ENCODE data around the gene OR5L2. TPM values are rescaled to one million over a fixed set of nuclear protein-coding genes. Genes with fewer than 3 reads are reported as not detected.
"Not testable (repeated sequence)": the region's sequence is repeated elsewhere in the genome, so short reads cannot be mapped to it uniquely, and the experiment has no call there.

The OR5L2 gene
- total and polyA plus RNA-seq, 11 donors = not detected

DNA sequence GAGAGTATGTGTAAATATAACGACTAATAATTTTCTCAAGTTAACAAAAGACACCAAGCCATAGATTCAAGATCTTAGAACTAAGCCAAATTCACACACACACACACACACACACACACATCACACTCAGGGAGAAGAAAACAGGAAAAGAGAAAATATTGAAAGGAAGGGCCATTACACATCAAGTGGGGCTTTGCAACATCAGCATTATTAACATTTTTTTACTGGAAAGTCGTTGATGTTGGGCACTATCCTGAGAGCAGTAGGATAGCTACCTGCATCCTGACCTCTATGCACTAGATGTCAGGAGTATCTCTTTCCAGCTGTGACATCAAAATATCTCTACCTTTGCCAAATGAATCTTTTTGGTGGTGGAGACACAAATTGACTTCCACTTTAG, 20.4 kb downstream of the OR5L2 start:
- peaks cover 0 to 6% (median 0%) of the 10 kb centered on the region in 12 donors for H3K9me3 ChIP-seq
- 31 to 49% (median 35%) methylated on average over 2 of the region's 2 CpGs for WGBS, 4 donors
- H3K27ac ChIP-seq = no peak overlapping the region
- H3K27me3 ChIP-seq = no peaks in the 10 kb centered on the region
- intact Hi-C loops (cut with DNase I) = no loop called here
- DNase-seq (no peak), ATAC-seq (no peak)
- H3K4me3 ChIP-seq = no peak overlapping the region
- TF ChIP-seq, protein P1, sequence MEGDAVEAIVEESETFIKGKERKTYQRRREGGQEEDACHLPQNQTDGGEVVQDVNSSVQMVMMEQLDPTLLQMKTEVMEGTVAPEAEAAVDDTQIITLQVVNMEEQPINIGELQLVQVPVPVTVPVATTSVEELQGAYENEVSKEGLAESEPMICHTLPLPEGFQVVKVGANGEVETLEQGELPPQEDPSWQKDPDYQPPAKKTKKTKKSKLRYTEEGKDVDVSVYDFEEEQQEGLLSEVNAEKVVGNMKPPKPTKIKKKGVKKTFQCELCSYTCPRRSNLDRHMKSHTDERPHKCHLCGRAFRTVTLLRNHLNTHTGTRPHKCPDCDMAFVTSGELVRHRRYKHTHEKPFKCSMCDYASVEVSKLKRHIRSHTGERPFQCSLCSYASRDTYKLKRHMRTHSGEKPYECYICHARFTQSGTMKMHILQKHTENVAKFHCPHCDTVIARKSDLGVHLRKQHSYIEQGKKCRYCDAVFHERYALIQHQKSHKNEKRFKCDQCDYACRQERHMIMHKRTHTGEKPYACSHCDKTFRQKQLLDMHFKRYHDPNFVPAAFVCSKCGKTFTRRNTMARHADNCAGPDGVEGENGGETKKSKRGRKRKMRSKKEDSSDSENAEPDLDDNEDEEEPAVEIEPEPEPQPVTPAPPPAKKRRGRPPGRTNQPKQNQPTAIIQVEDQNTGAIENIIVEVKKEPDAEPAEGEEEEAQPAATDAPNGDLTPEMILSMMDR (IDR thresholded peaks at IDR 0.05) = no peak
- no peaks in the 10 kb centered on the region for H3K36me3 ChIP-seq
- no peaks in the 10 kb centered on the region for H3K4me1 ChIP-seq

DNA sequence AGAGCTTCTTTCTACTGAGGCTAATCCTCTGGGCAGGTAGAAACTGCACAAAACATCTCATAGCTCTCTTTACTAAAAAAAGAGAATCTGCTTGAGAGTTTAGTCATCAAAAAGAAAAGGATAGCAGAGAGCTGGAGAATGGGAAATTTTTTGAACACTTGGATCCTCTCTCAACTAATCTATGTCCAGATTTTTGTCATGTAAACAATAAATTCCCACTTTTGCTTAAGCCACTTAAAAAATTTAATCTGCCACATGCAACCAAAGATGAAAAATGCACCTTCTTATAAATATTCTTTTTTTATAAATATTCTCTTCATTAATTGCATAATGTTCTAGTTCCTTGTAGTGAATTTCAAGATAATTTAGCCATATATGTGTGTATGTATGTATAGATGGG, 22.0 kb downstream of the OR5L2 start:
- Histone ChIP-seq H3K4me1 (no peaks in the 10 kb centered on the region), H3K4me3 (no peak overlapping the region), H3K27ac (no peak overlapping the region), H3K36me3 (no peaks in the 10 kb centered on the region), H3K27me3 (no peaks in the 10 kb centered on the region), H3K9me3 (peaks cover 0 to 5% (median 0%) of the 10 kb centered on the region in 12 donors)
- intact Hi-C loops (cut with DNase I) = no loop called here
- TF ChIP-seq POLR2A (IDR thresholded peaks at IDR 0.05) = no peak
- TF ChIP-seq, protein P1 (IDR thresholded peaks at IDR 0.05) = no peak
- DNase-seq (no peak), ATAC-seq (no peak)

DNA sequence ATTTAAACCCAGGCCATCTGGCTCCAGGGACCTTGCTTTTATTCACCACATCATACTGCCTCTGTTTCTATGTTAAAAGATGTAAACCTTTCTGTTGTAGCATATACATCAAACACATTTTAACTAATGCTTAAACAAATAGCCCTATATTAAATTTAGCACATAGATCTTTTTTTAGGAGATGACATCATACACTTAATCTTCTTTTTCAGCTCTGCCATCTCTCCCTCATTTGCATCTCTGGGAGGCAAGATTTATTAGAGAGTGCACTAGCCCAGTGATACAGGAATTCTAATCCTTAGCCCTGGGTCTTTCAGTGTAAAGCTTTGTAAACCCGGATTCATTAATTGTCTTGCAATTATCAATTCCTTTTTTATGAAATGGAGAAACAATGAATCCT, 25.1 kb downstream of the OR5L2 start:
- WGBS, 4 donors = 68 to 83% (median 72%) methylated on average over 1 of the region's 1 CpG
- TF ChIP-seq POLR2A (IDR thresholded peaks at IDR 0.05) = no peak
- TF ChIP-seq, protein P1 (IDR thresholded peaks at IDR 0.05) = no peak
- ATAC-seq (no peak), DNase-seq (no peak)
- no peaks in the 10 kb centered on the region for H3K27me3 ChIP-seq
- no peak overlapping the region for H3K27ac ChIP-seq
- H3K36me3 ChIP-seq = no peaks in the 10 kb centered on the region
- H3K9me3 ChIP-seq = no peaks in the 10 kb centered on the region
- intact Hi-C loops (cut with DNase I) = no loop called here
- H3K4me1 ChIP-seq = no peaks in the 10 kb centered on the region
- no peak overlapping the region for H3K4me3 ChIP-seq

DNA sequence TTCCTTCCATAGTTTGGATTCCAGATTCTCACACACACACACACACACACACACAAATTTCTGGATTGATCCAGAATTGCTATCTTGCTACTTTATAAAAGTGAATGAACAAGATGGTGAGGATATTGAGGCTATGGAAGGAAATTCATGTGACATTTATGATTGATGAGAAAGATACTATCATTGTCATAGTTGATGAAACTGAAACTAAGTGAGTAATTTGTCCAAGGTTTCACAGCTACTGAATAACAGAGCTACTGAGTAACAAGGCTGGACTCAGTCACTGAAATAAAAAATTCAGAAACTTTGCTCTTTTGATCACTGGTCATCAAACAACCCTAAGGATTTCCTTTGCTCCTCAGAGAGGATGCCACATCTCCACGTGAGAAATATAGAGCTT, 27.7 kb downstream of the OR5L2 start:
- Histone ChIP-seq H3K27me3 (no peaks in the 10 kb centered on the region), H3K27ac (no peak overlapping the region), H3K4me3 (no peak overlapping the region), H3K4me1 (no peaks in the 10 kb centered on the region), H3K36me3 (no peaks in the 10 kb centered on the region), H3K9me3 (no peaks in the 10 kb centered on the region)
- WGBS, 4 donors = 4 to 25% (median 8%) methylated on average over 1 of the region's 1 CpG
- no peak for TF ChIP-seq POLR2A (IDR thresholded peaks at IDR 0.05)
- TF ChIP-seq, protein P1 (IDR thresholded peaks at IDR 0.05) = no peak
- intact Hi-C loops (cut with DNase I) = no loop called here
- ATAC-seq = no peak
- DNase-seq = no peak

DNA sequence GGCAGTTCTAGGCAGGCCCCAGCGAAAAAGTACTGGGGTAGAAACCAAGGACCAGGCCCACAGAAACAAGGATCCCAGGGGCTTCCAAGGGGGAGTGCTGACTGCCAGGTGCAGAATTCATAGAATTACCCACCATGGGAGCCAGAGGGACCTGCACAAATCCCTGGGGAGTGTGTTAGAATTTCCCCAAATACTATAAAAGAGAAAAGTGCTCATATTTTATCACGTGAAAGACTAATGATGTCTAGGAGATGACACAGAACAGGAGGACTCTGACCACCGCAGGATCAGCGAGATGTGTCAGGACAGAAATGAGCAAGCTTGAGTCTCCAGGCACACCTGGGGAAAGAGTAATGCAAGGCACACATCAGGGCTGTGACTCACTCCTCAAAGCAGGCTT, 40.3 kb downstream of the OR5L2 start:
- H3K36me3 ChIP-seq; H3K4me1 ChIP-seq; H3K4me3 ChIP-seq; H3K27ac ChIP-seq; intact Hi-C loops (cut with DNase I); H3K9me3 ChIP-seq; DNase-seq; H3K27me3 ChIP-seq; ATAC-seq: not testable (repeated sequence)
- WGBS, 4 donors = 77 to 81% (median 78%) methylated on average over 4 of the region's 4 CpGs

DNA sequence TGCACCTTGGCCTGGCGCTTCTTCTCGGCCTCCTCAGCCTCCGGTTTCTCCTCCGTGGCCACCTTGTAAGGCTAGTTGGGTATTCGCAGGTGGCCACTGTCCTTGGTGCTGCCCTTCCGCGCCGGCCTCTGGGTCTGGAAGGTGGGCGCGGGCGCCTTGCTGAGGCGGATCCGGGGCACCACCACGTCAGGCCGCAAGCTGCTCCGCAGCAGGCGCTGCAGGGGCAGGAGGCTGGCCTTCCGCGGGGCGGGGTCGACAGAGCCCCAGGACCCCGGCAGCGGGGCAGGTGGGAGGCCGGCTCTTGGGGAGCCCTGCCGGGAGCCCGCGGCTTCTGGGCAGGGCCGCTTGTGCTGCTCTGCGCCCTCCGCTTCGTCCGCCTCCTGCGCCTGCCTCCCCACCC, 45.7 kb downstream of the OR5L2 start:
- H3K27me3 ChIP-seq; H3K27ac ChIP-seq; H3K9me3 ChIP-seq; H3K36me3 ChIP-seq; H3K4me1 ChIP-seq; intact Hi-C loops (cut with DNase I); ATAC-seq: not testable (repeated sequence)
- WGBS, 4 donors = 9 to 53% (median 29%) methylated on average over 11 to 33 of the region's 33 CpGs
- peak in 1 of 5 donors; percentile 56 for DNase-seq
- peak overlapping the region in 3 of 12 donors; percentile 10 to 26 (median 16) for H3K4me3 ChIP-seq

DNA sequence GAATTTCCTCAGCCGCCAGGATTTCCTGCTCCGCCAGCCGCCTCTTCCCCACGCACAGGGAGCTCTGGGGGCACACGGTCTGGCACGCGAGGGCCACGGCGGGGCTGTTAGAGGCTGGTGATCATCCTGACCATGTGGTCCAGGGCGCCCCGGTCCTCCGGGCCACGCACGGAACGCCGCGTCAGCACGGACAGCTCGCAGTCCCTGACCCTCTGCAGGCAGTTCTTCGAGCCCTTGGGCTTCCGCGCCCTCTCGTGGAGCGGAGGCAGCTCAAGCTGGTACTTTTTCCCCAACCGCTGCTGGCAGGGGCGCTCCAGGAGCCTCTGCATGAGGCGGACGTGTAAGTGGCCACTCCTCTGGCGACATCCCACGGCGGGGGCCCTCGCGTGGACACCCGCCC, 46.1 kb downstream of the OR5L2 start:
- H3K36me3 ChIP-seq; H3K27me3 ChIP-seq; H3K9me3 ChIP-seq; H3K4me1 ChIP-seq; ATAC-seq; H3K27ac ChIP-seq; intact Hi-C loops (cut with DNase I): not testable (repeated sequence)
- peak overlapping the region in 3 of 12 donors; percentile 10 to 26 (median 16) for H3K4me3 ChIP-seq
- DNase-seq = peak in 1 of 5 donors; percentile 52
- 14 to 56% (median 25%) methylated on average over 23 to 34 of the region's 34 CpGs for WGBS, 4 donors
